Type B pancreatic cell (in vitro differentiated cells): ENCODE measurements around the gene CDS2. TPM values are rescaled to one million over a fixed set of nuclear protein-coding genes. Genes with fewer than 3 reads are reported as not detected.

ENCODE experiments used
- DNase-seq: peaks from one replicate; pipeline ENCODE4 v3.0.0; 2021; ENCODE audit warnings: mixed read lengths; ENCODE audit not compliant: unreplicated experiment; ENCODE audit errors: extremely low spot score
- H3K27ac Mint-ChIP-seq: 2 replicates; pipeline ENCODE4 v1.8.0; 2021; ENCODE audit warnings: mild to moderate bottlenecking, mixed read lengths
- H3K27me3 Mint-ChIP-seq: 2 replicates; pipeline ENCODE4 v1.8.0; 2021; ENCODE audit warnings: mixed read lengths
- H3K36me3 Mint-ChIP-seq: 2 replicates; pipeline ENCODE4 v1.8.0; 2021; ENCODE audit warnings: mixed read lengths
- H3K4me1 Mint-ChIP-seq: one replicate; pipeline ENCODE4 v1.8.0; 2021; ENCODE audit warnings: mixed read lengths; ENCODE audit not compliant: unreplicated experiment
- H3K4me3 Mint-ChIP-seq: 2 replicates; pipeline ENCODE4 v1.8.0; 2021; ENCODE audit warnings: mild to moderate bottlenecking, mixed read lengths
- H3K9me3 Mint-ChIP-seq: 2 replicates; pipeline ENCODE4 v1.8.0; 2021; ENCODE audit warnings: mixed read lengths
- total RNA-seq: library from RNA; stranded (reverse); gene quantifications from 2 replicates; pipeline ENCODE4 v1.2.1, GENCODE V29; 2021; ENCODE audit warnings: low replicate concordance
- TF ChIP-seq, protein P1 (sequence below): fragments of 200-600 bp; sonication (generic); conservative IDR thresholded peaks from 2 replicates; pipeline ENCODE4 v1.5.0; 2021; ENCODE audit warnings: antibody characterized with exemption, mild to moderate bottlenecking

CDS2 gene
- total RNA-seq, 1 donor from 2014 or later: 44.4 TPM

DNA sequence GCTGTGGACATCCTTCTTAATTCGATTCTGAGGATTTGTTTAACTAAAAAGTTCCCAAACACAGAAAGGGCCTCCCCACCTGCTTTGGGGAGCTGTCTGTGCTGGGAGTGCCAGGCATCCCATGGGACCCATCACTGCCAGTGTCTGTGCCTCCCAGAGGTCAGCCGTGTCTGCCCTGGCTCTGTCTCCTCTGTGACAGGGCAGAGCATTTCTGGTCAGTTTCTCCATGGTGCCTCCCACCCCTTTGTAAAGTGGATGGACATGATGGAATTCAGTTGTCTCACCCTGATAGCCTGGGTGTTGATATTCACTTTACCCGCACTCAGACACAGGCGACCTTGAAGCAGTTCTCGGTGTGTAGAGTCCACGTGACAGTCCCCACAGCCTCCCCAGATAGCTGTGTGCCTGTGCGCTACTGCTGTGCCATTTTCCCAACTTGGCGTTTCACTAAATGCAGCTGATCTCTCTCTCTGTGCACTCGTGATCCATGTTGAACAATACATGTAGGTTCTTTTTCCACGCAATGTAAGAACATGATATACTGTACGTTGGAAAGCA is 70.5 kb downstream of the CDS2 start:
- Mint-ChIP-seq H3K9me3 (no peaks in the 10 kb centered on the region), H3K4me1 (peaks cover 2% of the 10 kb centered on the region), H3K27me3 (no peaks in the 10 kb centered on the region), H3K4me3 (no peak overlapping the region), H3K27ac (no peak overlapping the region), H3K36me3 (no peaks in the 10 kb centered on the region)
- no peak for DNase-seq
- TF ChIP-seq, protein P1, sequence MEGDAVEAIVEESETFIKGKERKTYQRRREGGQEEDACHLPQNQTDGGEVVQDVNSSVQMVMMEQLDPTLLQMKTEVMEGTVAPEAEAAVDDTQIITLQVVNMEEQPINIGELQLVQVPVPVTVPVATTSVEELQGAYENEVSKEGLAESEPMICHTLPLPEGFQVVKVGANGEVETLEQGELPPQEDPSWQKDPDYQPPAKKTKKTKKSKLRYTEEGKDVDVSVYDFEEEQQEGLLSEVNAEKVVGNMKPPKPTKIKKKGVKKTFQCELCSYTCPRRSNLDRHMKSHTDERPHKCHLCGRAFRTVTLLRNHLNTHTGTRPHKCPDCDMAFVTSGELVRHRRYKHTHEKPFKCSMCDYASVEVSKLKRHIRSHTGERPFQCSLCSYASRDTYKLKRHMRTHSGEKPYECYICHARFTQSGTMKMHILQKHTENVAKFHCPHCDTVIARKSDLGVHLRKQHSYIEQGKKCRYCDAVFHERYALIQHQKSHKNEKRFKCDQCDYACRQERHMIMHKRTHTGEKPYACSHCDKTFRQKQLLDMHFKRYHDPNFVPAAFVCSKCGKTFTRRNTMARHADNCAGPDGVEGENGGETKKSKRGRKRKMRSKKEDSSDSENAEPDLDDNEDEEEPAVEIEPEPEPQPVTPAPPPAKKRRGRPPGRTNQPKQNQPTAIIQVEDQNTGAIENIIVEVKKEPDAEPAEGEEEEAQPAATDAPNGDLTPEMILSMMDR: no peak

DNA sequence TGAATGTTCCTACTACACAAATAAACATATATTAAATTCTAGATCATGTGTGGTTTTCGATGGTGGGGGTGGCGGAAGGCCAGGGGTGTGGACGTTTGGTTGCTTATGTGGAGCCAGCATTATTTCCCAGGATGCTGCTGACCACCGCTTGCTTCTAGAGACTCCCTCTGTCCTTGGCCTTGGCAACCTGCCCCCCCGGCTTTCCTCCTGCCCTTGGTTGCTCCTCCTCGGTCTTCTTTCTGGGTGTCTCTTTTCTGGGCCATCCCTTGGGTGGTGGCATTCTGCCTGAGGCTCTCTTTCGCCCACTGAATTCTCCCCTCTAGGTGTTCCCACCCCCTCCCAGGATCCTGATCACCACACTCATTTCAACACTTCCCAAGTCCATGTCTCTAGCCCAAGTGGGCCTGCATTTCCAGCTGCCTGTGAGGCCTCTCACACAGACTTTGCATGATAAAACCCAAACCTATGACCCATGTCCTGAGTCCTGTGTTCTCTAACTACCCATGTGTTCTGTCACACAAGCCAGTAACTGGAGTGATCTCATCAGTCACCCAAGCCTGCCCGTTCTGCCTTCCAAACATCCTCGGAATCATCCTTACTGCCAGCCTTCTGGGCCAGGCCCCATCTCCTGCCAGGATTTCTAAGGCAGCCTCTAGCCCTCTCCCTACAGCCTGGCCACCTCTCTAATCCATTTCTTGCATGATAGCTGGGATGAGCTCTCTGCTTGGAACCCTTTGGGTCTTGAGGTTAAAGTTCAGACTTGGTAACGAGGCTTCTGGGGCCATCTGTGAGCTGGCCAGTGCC is 71.2 kb downstream of the CDS2 start:
- DNase-seq: no peak
- TF ChIP-seq, protein P1: no peak
- no peak overlapping the region for H3K27ac Mint-ChIP-seq
- no peaks in the 10 kb centered on the region for H3K27me3 Mint-ChIP-seq
- no peaks in the 10 kb centered on the region for H3K9me3 Mint-ChIP-seq
- no peaks in the 10 kb centered on the region for H3K36me3 Mint-ChIP-seq
- H3K4me3 Mint-ChIP-seq: no peak overlapping the region
- H3K4me1 Mint-ChIP-seq: peaks cover 6% of the 10 kb centered on the region

DNA sequence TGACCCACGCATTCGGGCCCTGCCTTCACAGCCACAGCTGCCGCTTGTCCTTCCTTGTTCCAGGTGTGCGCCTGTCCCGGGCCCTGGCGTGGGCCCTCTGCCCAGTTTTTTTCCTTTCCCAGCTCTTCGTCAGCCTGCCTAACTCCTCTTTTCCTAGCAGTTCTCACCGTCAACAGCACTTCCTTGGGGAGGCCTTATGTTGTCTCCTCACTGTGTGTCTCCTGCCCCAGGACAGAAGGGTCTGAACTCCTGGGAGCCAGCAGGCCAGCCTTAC is 71.8 kb downstream of the CDS2 start:
- peaks cover 6% of the 10 kb centered on the region for H3K4me1 Mint-ChIP-seq
- no peak overlapping the region for H3K27ac Mint-ChIP-seq
- H3K36me3 Mint-ChIP-seq: no peaks in the 10 kb centered on the region
- no peaks in the 10 kb centered on the region for H3K27me3 Mint-ChIP-seq
- no peak overlapping the region for H3K4me3 Mint-ChIP-seq
- no peaks in the 10 kb centered on the region for H3K9me3 Mint-ChIP-seq
- DNase-seq: no peak
- TF ChIP-seq, protein P1: no peak

DNA sequence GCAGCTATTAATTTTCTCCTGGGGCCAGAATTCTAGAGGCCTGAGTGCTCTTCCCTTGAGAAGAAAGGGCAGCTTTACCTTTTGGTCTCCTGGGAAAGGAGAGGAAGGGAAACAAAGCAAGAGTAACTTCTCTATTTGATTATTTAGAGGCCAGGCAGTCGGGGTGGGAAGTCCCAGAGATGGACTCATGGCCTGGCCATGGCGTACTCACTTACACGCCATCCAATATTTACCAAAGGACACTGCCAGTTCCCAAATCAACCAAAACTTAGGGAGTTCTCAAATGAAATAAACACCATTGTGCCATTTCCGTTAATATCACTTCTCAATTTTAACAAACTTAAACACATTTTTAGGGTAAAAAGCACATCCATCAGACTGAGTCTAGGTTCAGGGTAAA is 76.6 kb downstream of the CDS2 start:
- no peaks in the 10 kb centered on the region for H3K27me3 Mint-ChIP-seq
- H3K36me3 Mint-ChIP-seq: no peaks in the 10 kb centered on the region
- H3K4me3 Mint-ChIP-seq: no peak overlapping the region
- H3K4me1 Mint-ChIP-seq: peaks cover 13% of the 10 kb centered on the region
- TF ChIP-seq, protein P1: no peak
- no peak for DNase-seq
- H3K9me3 Mint-ChIP-seq: no peaks in the 10 kb centered on the region
- H3K27ac Mint-ChIP-seq: no peak overlapping the region

DNA sequence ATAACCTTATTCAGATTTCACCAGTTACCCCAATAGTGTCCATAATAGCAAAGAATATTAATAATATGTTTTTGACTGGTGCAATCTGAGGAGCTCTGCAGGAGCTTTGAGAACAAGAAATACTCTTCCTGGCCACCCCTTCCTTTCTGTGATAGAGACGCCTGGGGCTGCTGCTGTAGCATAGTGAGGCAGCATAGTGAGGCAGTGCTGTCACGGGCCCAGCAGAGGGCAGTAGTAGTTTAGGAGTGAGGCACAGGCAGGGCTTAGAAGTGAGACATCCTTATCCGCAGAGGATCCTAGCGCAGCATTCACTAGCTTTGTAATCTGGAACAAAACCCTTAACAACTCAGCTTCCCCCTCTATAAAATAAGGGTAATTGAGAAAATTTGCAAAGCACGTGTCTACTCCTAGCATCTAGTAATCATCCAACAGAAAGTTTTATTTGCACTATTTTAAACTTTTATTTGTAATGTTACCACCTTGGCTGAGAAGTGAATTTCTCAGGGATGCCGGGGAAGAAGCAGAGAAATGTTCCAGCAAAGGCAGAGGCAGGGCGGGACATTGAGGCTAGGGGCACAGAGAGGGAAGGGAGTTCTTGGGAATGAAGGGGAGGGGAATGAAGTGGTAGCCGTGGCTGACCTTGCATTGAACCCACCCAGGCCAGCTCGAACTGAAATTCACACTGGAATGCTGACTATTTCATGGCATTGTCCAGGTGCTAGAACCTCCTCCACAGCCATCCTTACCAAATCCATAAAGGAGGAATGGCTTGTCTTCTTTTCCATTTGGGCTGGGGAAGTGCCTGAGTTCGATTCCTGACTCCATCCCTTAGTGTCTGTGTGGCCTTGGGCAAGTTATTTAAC is 78.8 kb downstream of the CDS2 start:
- TF ChIP-seq, protein P1: peak; percentile 95
- Mint-ChIP-seq H3K36me3 (peaks cover 3% of the 10 kb centered on the region), H3K27me3 (no peaks in the 10 kb centered on the region)

More for the DNA sequence above, 78.8 kb downstream of the CDS2 start:
- H3K4me3 Mint-ChIP-seq: peak overlapping the region; percentile 14
- peak overlapping the region; percentile 31 for H3K27ac Mint-ChIP-seq
- peak; percentile 79 for DNase-seq
- H3K9me3 Mint-ChIP-seq: peaks cover 4% of the 10 kb centered on the region
- peaks cover 13% of the 10 kb centered on the region for H3K4me1 Mint-ChIP-seq
